KOPT-K1 (cell line): ENCODE data around the gene CTAGE8.
"Not testable (repeated sequence)": the region's sequence is repeated elsewhere in the genome, so short reads cannot be mapped to it uniquely, and the experiment has no call there.

Source experiments
- H3K27ac ChIP-seq: fragments of 200-600 bp; sonication (generic); 2 replicates; pipeline ENCODE4 v1.5.1; 2016; ENCODE audit warnings: antibody characterized with exemption, mild to moderate bottlenecking, low read depth, low read length; ENCODE audit not compliant: poor library complexity, severe bottlenecking
- H3K36me3 ChIP-seq: fragments of 200-600 bp; sonication (generic); 2 replicates; pipeline ENCODE4 v1.5.1; 2017; ENCODE audit warnings: antibody characterized with exemption, mild to moderate bottlenecking, low read length, moderate library complexity; ENCODE audit not compliant: insufficient read depth
- H3K9me3 ChIP-seq: fragments of 200-600 bp; sonication (generic); 2 replicates; pipeline ENCODE4 v1.5.1; 2017; ENCODE audit warnings: antibody characterized with exemption, low read length, mild to moderate bottlenecking; ENCODE audit not compliant: insufficient read depth, poor library complexity, severe bottlenecking

CTAGE8 gene

DNA sequence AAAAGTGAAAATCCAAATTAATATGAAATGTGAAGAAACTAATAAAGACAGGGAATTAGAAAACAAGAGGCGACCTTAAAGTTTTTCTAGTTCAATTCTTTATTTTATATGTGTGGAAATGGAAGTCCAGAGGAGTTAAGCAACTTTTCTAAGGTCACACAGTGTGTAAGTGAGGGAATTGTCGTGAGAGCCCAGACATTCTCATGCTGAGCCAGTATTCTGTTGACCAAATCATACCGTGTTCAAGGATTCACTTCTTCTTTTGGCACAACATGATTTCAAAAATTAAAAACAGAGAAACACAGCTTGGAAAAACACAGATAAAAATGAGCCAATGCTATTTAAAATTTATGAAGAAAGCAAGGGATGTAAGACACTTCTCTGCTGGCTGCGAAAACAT, 42.2 kb downstream of the CTAGE8 start:
- H3K36me3 ChIP-seq, result not testable (repeated sequence)

DNA sequence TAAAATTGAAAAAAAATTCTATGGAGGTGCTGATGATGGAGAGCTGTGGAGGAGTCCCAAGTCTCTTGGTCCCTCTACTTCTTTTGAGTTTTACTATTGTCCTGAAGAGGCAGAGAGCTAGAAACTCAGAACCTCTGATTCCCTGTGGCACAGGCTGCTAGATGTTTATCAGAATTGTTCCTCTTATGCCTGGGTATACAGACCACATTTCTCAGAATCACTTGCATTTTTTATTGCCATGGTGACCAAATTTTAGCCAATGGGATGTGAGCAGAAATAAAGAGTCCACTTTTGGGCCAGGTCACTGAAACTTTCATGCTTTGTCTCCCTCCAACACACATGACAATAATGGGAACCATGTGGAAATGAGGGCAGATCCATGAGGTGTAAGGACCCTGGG, 45.4 kb downstream of the CTAGE8 start:
- not testable (repeated sequence) for H3K27ac ChIP-seq, H3K36me3 ChIP-seq, H3K9me3 ChIP-seq

More for the DNA sequence above, 42.2 kb downstream of the CTAGE8 start:
- not testable (repeated sequence) for H3K9me3 ChIP-seq, H3K27ac ChIP-seq

DNA sequence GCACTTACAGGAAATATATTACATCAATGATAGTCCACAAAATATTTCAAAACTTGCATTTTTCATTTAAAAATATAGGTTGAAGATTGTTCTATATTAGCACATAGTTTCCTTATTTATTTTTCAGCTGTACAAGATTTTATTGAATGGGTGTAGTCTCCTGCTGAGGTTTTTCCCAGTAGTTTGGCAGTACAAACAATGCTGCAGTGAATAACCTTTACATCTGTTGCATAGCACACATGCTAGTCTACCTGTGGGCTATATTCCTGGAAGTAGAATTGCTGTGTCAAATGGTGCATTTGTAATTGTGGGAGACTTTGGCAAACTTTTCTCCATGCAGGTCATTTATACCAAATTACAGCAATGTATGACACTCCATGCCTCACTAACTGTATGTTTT, 48.6 kb downstream of the CTAGE8 start:
- not testable (repeated sequence) for H3K27ac ChIP-seq, H3K36me3 ChIP-seq, H3K9me3 ChIP-seq

DNA sequence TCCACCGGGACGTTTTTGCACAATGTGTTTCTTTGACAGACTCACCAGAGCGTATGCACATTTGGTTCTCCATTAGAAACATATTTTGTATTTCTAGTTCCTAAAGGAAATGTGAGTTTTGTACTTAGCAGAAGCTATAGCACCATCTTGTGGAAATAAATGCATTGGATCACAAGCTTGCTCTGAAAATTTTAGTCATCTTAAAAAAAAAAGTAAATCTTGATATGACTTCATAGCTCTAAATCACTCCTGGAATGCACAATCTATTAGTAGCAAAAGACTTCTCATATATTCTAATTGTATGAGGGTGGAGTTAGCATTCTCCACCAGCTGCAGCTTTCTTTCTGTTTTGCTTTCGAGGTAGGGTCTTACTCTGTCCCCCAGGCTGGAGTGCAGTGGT, 49.9 kb downstream of the CTAGE8 start:
- H3K27ac ChIP-seq, H3K36me3 ChIP-seq, H3K9me3 ChIP-seq: not testable (repeated sequence)

- H3K27ac ChIP-seq, H3K36me3 ChIP-seq, H3K9me3 ChIP-seq: not testable (repeated sequence)
These were observed 50.5 kb downstream of the CTAGE8 start for GRCh38 chr7:144218581-144218980.

DNA sequence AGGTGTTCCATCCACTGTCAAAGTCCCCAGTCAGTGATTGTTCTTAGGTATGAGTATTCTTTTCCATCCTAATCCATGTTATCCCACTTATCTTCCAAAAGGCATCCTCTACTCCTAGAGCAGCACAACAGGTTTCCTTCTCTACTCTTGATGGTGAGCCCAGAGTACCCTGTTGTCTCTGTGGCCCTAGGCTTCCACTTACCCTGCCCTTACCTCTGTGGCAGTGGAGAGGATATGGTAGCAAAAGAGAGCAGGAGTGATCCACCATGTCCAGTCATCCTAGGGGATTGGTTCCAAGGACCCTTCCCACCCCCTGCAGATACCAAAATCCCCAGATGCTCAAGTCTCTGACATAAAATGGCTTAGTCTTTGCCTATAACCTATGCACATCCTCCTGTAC, 51.9 kb downstream of the CTAGE8 start:
- H3K9me3 ChIP-seq, H3K27ac ChIP-seq, H3K36me3 ChIP-seq: not testable (repeated sequence)
